HG02610 (cell line): ENCODE results near the gene SERAC1.
"Not testable (repeated sequence)": the region's sequence is repeated elsewhere in the genome, so short reads cannot be mapped to it uniquely, and the experiment has no call there.

ENCODE experiments used
- ATAC-seq: cut with Tn5 transposase; IDR thresholded peaks from one replicate; pipeline ENCODE4 v1.9.1; 2021; ENCODE audit warnings: mild to moderate bottlenecking, moderate library complexity; ENCODE audit not compliant: unreplicated experiment

Gene SERAC1

DNA sequence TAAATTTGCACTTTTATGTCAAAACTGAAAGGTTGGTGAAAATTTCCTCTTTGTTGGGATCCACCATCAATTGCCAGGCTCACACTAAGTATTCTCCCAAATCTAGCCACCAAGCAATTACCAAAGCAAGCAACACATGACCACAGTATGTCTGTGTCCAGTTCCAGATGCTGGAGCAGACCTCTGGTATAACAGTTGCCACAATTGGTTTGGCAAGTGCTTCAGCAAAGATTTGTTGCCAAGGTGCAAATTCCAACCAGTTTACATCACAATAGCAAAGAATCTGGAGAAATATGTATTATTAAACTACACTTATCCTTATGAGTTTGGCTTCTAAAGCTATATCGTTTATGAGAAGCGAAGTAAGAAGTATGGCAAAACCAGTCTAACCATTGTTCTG lies 6.5 kb upstream of the SERAC1 start:
- ATAC-seq: no peak

DNA sequence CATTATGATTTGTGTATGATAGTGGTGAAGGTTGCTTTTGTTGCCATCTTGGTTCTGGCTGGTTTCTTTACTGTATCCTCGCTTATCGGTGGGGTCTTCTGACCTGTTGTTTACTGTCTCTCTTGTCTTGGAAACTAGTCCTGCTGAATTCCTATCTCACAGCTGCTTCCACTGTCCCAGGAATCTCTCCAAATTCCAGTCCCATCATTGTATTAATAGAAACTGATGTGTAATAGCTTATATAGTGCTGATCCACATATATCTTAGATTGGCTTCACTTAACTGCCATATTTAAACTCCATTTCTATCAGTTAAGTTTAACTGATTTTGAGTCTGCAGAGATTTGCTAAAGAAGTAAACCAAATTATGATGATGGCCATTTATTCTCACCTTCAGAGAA lies 6.0 kb upstream of the SERAC1 start:
- no peak for ATAC-seq

DNA sequence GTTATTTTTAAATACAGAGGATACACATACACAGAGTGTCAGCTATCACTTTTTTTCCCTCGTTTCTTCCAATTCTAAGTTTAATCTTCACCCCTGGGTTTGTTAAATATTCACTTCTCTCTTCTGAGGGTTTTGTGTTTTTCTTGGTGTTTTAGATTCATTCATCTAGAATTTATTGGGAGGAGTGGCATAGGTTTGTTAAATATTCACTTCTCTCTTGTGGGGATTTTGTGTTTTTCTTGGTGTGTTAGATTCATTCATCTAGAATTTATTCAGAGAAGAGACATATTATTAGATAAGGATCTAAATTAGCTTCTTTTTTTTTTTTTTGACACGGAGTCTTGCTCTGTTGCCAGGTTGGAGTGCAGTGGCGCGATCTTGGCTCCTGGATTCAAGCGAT lies 3.9 kb upstream of the SERAC1 start:
- ATAC-seq: no peak

DNA sequence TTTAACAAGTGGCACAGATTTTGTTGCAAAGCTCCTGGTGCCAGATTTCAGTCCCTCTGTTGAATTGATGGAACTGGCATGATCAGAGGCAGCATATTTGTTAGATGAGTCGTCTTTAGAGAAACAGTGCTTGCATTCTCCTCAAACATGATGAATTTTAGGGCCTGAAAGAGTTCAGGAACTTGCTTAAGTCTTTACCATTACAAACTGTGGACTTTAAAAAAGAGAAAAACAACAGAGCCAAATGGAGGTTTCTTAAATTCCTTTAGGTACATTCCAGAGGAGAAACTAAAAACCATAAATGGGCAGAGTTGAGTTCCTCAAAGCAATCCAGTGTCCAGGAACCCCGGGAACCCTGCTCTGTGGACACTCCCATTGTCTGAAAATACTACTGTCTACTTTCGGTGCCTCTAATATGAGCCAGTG lies 2.6 kb upstream of the SERAC1 start:
- ATAC-seq: no peak

DNA sequence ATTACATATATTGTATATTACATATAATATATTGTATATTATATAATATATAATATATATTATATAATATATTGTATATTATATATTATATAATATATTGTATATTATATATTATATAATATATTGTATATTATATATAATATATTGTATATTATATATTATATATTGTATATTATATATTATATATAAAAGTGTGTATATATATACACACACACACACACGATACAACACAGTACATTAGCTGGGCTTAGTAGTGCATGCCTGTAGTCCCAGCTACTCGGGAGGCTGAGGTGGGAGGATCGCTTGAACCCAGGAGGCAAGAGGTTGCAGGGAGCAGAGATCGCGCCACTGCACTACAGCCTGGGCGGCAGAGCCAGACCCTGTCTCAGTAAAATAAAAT lies 1.6 kb upstream of the SERAC1 start:
- ATAC-seq: not testable (repeated sequence)

DNA sequence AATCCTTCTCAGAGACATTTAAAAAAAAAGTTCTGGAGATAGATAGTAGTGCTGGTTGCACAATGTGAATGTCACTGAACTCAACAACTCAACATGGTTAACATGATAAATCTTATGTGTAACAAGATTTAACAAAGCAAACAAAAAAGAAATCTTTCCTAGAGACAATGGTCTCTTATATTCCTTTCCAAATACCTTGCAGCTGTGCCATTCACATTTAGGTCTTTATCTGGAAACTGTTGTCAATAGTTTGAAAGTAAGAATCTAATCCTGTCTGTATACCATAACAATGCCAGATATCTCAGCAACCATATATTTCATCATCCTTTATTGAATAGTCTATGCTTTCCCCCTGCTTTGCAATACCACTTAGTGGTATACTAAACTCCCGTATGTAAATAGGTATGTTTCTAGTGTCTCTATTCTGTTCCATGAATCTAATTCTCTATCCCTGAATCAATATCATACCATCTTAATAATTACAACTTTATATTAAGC lies 2.1 kb downstream of the SERAC1 start:
- no peak for ATAC-seq

DNA sequence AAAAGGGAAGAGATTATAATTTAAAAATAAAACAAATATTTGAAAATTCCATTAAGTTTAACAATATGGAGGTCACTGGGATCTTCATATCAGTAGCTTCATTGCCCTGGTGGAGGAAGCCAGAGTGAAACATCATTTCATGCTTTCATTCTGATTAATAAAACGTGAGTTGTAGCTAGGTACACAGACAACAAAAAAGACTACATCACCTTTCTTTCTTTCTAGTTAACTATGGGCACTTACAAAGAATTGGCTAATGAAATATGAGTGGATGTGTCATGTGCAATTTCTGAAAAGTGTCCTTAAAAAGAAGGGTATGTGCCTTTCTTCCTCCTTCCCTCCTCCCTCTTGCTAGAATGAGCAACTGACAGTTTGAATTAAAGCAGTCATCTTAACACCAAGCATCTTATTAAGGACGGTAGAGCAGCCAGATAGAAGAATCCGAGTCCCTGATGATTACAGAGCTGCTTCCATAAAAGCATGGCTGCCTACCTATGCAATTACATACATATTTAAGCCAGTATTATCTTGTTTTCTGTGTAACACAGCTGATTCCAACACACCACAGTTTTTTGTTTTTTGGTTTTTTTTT lies 3.4 kb downstream of the SERAC1 start:
- no peak for ATAC-seq

DNA sequence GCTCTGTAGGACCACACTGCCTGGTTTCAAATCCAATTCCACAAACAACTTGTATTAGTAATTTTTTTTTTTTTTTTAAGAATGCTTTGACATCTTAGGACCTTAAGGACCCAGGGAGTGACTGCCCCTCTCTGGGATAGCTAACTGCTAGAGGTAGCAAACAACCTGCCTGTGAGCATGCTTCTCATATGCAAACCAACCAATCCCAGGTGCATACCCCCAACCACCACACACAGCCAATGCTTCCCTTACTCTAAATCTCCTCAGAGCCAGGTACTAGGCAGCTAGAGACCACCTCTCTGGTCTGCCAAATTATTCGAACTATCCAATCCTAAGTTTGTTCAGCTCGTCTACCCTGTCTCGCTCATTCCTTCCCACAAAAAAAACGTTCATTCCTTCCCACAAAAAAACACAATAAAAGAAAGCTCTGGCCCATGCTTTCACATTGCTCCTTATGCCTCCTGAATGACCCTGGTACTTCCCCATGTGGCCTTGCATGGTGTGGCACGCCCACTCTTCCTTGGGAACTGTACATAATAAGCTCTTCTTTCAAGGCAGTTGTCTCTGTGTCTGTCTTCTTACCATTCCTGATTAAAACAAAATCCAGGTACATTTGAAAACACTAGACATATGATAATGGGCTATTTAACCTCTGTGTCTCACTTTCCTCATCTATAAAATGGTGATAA lies 6.4 kb downstream of the SERAC1 start:
- ATAC-seq: no peak

DNA sequence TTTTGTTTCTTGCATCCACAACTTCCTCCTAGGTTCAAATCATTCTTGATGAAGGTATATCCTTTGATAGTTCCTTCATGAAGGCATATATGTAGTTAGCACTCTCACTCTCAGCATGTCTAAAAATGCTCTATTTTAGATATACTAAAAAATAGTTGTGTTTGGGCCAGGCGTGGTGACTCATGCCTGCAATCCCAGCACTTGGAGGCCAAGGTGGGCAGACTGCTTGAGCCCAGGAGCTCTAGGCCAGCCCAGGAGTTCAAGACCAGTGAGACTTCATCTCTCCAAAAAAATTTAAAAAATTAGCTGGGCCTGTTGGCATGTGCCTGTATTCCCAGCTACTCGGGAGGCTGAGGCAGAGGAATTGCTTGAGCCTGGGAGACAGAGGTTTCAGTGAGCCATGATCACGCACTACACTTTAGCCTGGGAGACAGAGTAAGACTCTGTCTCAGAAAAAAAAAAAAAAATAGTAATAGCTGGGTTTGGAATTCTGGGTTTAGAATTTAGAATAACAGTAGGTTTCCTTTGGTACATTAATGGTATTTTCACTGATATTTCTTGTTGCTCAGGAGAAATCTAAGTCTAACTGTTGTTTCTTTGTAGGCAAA lies 7.0 kb downstream of the SERAC1 start:
- no peak for ATAC-seq

DNA sequence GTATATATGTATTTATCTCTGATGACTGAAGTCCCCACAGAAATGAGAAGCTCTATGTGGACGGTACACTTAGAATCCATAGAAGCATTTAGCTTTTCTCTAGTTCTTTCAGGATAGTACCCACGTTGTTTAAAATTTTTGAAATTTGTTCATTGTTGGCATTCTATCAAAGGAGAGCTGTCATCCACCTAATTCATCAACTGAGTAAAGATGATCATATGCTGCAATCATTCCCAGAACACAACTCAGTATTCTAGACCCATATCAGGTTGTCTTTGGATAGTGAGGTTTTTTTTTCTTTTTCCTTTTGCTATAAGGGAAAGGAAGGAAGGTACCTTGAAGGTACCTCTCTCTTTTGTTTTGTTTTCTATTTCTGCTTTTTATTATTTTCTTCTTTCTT lies 9.3 kb downstream of the SERAC1 start:
- no peak for ATAC-seq

DNA sequence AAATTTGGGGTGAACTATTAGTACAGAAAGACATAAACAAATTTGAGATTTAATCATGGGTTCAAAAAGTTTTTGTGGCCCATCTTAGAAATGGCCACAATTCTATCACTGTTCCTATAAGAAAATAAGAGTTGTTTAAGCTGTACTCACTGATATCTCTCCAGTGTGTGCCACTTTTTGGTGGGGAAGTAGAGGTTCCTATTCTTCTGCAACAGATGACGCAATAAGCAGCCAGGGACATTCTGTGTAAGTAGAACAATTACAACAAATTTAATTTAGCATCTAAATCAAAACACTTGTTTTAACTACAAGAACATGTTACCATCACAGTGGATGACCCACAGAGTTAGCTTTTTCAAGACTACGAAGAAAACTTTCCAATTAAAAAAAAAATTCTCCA lies 9.9 kb downstream of the SERAC1 start:
- ATAC-seq: no peak

DNA sequence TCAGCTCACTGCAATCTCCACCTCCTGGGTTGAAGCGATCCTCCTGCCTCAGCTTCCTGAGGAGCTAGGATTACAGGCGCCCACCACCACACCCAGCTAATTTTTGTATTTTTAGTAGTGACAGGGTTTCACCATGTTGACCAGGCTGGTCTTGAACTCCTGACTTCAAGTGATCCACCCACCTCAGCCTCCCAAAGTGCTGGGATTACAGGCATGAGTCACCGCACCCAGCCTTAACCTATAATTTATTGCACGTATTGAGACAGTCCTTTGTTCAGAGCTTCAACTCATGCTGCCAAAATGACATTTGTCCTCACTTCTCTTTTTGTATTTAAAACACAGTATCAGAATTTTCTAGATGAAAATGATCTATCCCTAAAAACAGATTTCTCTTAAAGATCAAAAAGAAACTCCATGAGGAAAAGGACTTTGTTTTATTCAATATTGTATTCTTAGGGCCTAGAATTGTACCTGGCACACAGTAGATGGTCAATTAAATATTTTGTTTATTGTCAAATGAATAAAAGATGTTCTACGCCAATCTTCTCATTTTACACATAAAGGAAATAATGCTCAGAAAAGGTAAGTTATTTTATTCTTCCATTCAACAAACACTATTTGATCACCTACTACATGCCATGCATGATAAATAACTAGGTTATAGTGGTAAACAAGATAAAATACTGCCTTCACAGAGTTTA lies 10.8 kb downstream of the SERAC1 start:
- ATAC-seq: no peak

DNA sequence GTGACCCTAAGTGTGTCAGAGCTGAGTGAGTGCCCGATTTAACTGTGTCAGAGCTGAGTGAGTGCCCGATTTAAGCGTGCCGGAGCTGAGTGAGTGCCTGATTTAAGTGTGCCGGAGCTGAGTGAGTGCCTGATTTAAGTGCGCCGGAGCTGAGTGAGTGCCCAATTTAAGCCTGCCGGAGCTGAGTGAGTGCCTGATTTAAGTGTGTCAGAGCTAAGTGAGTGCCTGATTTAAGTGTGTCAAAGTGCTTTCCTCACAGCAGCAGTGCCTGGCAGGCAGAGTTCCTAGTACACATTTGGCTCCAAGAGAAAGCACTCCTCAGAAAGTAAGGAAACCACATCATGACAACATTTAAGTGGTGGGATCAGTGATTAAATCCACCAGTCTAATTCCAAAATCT lies 13.2 kb downstream of the SERAC1 start:
- ATAC-seq: no peak

DNA sequence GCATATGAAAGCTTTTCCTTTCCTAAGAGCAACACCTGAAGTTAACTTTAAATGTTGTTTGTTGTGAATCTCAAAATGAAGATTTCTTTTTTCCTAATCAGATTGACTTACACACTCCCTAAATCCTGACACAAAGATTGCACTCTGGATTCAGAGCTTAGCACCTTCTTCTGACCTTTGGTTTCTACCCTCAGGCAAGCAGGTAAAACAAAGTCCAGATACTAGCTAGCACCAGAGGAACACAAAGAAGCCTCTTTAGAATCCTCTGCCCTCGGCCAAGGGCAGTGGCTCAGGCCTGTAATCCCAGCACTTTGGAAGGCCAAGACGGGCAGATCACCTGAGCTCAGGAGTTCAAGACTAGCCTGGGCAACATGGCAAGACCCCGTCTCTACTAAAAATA lies 14.5 kb downstream of the SERAC1 start:
- no peak for ATAC-seq

DNA sequence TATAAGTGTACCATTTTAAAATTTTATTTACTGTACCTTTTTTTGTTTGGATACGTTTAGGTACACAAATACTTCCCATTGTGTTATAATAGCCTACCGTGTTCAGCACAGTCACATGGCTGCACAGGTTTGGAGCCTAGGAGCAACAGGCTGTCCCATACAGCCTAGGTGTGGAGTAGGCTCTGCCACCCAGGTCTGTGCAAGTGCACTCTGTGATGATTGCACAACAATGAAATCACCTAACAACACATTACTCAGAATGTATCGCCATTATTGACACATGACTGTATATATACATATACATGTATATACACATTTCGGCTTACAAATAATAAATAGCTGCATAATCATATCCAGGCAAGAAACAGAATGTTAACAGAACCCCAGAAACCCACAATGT lies 15.4 kb downstream of the SERAC1 start:
- no peak for ATAC-seq

DNA sequence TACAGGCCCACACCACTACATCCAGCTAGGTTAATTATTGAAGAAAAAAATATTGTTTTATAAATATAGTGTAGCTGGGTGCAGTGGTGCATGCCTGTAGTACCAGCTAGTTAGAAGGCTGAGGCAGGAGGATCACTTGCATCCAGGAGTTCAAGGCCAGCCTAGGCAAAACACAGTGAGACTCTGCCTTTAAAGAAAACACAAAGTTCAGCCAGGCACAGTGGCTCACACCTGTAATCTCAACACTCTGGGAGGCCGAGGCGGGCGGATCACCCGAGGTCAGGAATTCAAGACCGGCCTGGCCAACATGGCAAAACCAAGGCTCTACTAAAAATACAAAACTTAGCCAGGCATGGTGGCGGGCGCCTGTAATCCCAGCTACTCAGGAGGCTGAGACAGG lies 16.0 kb downstream of the SERAC1 start:
- not testable (repeated sequence) for ATAC-seq

DNA sequence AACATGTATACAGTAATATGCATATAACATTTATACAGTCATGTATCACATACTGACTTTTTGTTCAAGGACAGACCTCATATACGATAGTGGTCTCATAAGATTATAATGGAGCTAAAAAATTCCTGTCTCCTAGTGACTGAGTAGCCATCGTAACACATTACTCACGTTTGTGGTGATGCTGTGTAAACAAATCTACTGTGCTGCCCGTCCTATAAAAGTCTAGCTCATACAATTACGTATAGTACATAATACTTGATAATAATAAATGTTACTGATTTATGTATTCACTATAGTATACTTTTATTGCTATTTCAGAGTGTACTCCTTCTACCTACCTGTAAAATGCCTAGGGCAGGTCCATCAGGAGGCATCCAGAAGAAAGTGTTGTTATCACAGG lies 17.4 kb downstream of the SERAC1 start:
- no peak for ATAC-seq

DNA sequence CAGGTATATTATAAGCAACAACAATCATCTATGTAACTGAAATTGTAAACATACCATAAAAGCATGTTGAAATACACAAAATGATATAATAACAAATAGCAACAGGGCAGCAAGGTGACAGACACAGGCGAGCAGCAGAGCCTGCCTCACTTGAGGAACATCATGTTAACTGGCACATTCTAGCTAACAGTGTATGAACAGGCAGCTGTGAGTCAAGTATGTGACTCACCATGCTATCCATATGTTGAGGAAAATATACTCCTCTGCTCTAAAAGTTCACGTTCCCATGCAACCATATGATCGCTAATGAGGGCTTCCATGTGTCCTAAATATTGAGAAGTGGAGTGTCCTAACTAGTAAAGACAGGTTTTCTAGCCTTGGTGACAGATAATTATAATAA lies 18.4 kb downstream of the SERAC1 start:
- no peak for ATAC-seq

DNA sequence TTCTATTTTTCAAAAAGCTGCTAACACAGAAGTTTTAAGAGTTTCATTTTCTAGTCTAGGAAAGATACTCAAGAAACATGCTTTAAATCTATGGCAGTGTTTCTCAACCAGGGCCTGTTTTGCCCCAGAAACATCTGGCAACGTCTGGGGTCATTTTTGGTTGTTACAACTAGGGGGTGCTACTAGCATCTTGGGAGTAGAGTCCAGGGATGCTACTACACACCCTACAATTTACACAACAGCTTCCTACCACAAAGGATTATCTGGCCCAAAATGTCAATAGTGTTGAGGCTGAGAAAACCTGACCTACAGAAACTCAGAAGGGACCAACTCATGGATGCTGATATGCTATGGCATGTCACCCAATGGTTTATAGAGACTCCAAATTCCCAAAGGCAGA lies 24.4 kb downstream of the SERAC1 start:
- ATAC-seq: no peak

DNA sequence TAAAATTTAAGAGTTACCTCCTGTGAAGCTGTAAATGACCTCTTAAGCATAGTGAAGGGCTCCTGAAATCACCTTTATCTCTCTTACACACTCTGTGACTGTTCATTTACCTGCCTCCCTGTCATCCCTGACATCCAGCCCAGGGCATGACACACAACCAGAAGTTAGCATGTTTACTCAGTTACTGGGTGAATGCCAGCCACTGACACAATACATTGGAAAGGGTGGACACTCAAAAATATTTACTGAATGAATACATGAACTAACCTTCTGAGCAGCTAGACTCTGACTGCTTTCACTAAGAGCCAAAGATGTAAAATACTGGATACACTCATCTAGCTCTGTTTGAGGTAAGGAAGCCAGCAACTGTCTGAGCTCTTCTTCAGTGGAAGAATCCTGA lies 25.3 kb downstream of the SERAC1 start:
- ATAC-seq: no peak

DNA sequence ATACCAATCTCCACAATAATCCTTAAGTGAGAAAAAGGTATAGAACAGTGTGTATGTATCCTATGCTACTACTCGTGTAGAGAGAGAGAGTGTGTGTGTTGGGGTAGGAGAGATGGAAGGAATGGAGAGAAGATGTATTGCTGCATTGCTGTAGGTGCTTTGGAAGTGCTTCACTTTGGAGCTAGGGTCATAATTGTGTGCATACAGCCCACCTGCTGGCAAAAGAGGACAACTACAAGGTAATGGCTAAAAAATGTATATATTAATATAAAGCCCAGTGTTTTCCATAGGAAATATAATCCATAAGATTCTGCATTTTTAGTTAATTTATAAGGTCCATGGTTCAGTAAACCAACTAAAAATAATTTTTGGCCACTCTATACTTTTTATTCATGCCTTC lies 36.1 kb downstream of the SERAC1 start:
- ATAC-seq: no peak

DNA sequence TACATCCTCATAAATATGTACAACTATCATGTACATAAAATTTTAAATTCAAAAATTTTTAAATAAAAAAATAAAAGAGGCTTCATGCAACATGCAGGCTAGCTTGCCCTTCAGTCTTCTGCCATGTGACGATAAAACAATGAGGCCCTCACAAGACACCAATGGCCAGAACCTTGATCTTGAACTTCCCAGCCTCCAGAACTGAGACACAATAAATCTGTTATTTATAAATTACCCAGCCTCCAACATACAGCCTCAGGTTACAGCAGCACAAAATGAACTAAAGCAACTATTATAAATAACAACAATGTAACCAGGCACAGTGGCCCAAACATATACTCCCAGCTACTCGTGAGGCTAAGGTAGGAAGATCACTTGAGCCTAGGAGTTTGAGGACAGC lies 42.8 kb downstream of the SERAC1 start:
- ATAC-seq: no peak
